Liver (tissue), 9 donors: ENCODE data around the gene ZNFX1. TPM values are rescaled to one million over a fixed set of nuclear protein-coding genes. Genes with fewer than 3 reads are reported as not detected.

Source experiments
- DNase-seq: peaks from one replicate; pipeline ENCODE4 v3.0.0-alpha.2; 2017; ENCODE audit warnings: low spot score
- H3K27ac ChIP-seq, 2 donors: one replicate each; pipeline ENCODE4 v1.7.0; 2013; ENCODE audit warnings: inconsistent platforms in 2 of 2, low read length in 2 of 2, control low read depth in 1 of 2, low read depth in 1 of 2, mild to moderate bottlenecking in 1 of 2
- H3K27me3 ChIP-seq, 4 donors: one replicate each; pipeline versions ENCODE4 v1.6.1 to v1.7.0; 2013; ENCODE audit warnings: low read length in 3 of 4, inconsistent platforms in 1 of 4, mild to moderate bottlenecking in 1 of 4, moderate library complexity in 1 of 4; ENCODE audit not compliant: control insufficient read depth in 4 of 4, insufficient read depth in 4 of 4
- H3K36me3 ChIP-seq, 4 donors: one replicate each; pipeline versions ENCODE4 v1.6.1 to v1.7.0; 2013; ENCODE audit warnings: low read length in 3 of 4, mild to moderate bottlenecking in 3 of 4, low read depth in 1 of 4, moderate library complexity in 1 of 4; ENCODE audit not compliant: control insufficient read depth in 4 of 4, insufficient read depth in 3 of 4
- H3K4me1 ChIP-seq, 4 donors: one replicate each; pipeline versions ENCODE4 v1.6.1 to v1.7.0; 2013; ENCODE audit warnings: low read length in 3 of 4, mild to moderate bottlenecking in 3 of 4, moderate library complexity in 1 of 4; ENCODE audit not compliant: control insufficient read depth in 4 of 4, insufficient read depth in 4 of 4
- H3K4me3 ChIP-seq, 3 donors: one replicate each; pipeline versions ENCODE4 v1.6.1 to v1.7.0; 2013; ENCODE audit warnings: low read length in 3 of 3, control low read depth in 1 of 3, low read depth in 1 of 3, mild to moderate bottlenecking in 1 of 3
- H3K9ac ChIP-seq, 2 donors: one replicate each; pipeline ENCODE4 v1.7.0; 2013; ENCODE audit warnings: low read length in 2 of 2, mild to moderate bottlenecking in 2 of 2, moderate library complexity in 2 of 2, control low read depth in 1 of 2, low read depth in 1 of 2
- H3K9me3 ChIP-seq, 4 donors: one replicate each; pipeline versions ENCODE4 v1.6.1 to v1.7.0; 2013; ENCODE audit warnings: low read length in 3 of 4; ENCODE audit not compliant: control insufficient read depth in 4 of 4
- EGR1 ChIP-seq, 2 donors: IDR thresholded peaks; 2 replicates each; pipeline ENCODE4 v1.6.1; 2016 to 2018; ENCODE audit warnings: antibody characterized with exemption in 2 of 2, low read depth in 2 of 2
- FOXA2 ChIP-seq: IDR thresholded peaks from 2 replicates; pipeline ENCODE4 v1.6.1; 2016; ENCODE audit warnings: antibody characterized with exemption
- GABPA ChIP-seq, 2 donors: IDR thresholded peaks in 1 of 2; conservative IDR thresholded peaks in 1 of 2; 2 replicates each; pipeline ENCODE4 v1.6.1; 2016; ENCODE audit warnings: antibody characterized with exemption in 2 of 2, mild to moderate bottlenecking in 1 of 2, moderate library complexity in 1 of 2
- HNF4A ChIP-seq, 2 donors: conservative IDR thresholded peaks; 2 replicates each; pipeline ENCODE4 v1.6.1; 2016; ENCODE audit warnings: antibody characterized with exemption in 2 of 2, mild to moderate bottlenecking in 2 of 2
- JUND ChIP-seq, 2 donors: IDR thresholded peaks; 2 replicates each; pipeline ENCODE4 v1.6.1; 2016; ENCODE audit warnings: antibody characterized with exemption in 2 of 2
- NR2F2 ChIP-seq: IDR thresholded peaks from 2 replicates; pipeline ENCODE4 v1.6.1; 2016; ENCODE audit warnings: antibody characterized with exemption
- RAD21 ChIP-seq, 2 donors: IDR thresholded peaks; 2 replicates each; pipeline ENCODE4 v1.6.1; 2016; ENCODE audit warnings: antibody characterized with exemption in 2 of 2, mild to moderate bottlenecking in 2 of 2
- RXRA ChIP-seq, 2 donors: IDR thresholded peaks; 2 replicates each; pipeline ENCODE4 v1.6.1; 2017 to 2018; ENCODE audit warnings: antibody characterized with exemption in 2 of 2, mild to moderate bottlenecking in 1 of 2
- SP1 ChIP-seq: IDR thresholded peaks from 2 replicates; pipeline ENCODE4 v1.6.1; 2018; ENCODE audit warnings: antibody characterized with exemption, mild to moderate bottlenecking
- YY1 ChIP-seq: IDR thresholded peaks from 2 replicates; pipeline ENCODE4 v1.6.1; 2016; ENCODE audit warnings: antibody characterized with exemption, mild to moderate bottlenecking
- ZBTB33 ChIP-seq: IDR thresholded peaks from 2 replicates; pipeline ENCODE4 v1.6.1; 2016; ENCODE audit warnings: antibody characterized with exemption
- WGBS: extraction: QIAGEN DNeasy Blood & Tissue Kit; methylation state at CpG from one replicate; pipeline ENCODE4 v1.1.7; 2013; 5-methylcytosine and 5-hydroxymethylcytosine counted together
- polyA plus RNA-seq, 2 donors: library from polyadenylated mRNA; stranded (reverse) in 1 of 2; unstranded in 1 of 2; fragments of 200-250 nt in 1 of 2; fragments of >200 nt in 1 of 2; fragmentation: Nextera tagmentation in 1 of 2; extraction: Ambion mirVana in 1 of 2; gene quantifications; one replicate each; pipeline versions ENCODE4 v1.2.1 to v1.2.3, GENCODE V29; 2013 to 2015
- total RNA-seq, 2 donors: library from RNA; depleted of rRNA; stranded (reverse); fragments of >200 nt; gene quantifications; one replicate each; pipeline ENCODE4 v1.2.3, GENCODE V29; 2014
- TF ChIP-seq, protein P1 (sequence below): fragments of 150-350 bp; IDR thresholded peaks from 2 replicates; pipeline ENCODE4 v1.5.1; 2017; ENCODE audit warnings: improper control_type of control experiment, low read depth, low read length; ENCODE audit not compliant: missing input control
- TF ChIP-seq, protein P2 (sequence below): IDR thresholded peaks from 2 replicates; pipeline ENCODE4 v1.6.1; 2016; ENCODE audit warnings: antibody characterized with exemption
- TF ChIP-seq, protein P3 (sequence below): IDR thresholded peaks from 2 replicates; pipeline ENCODE4 v1.6.1; 2016; ENCODE audit warnings: antibody characterized with exemption
- TF ChIP-seq, protein P4 (sequence below): IDR thresholded peaks from 2 replicates; pipeline ENCODE4 v1.6.1; 2016; ENCODE audit warnings: antibody characterized with exemption, mild to moderate bottlenecking
- donor health status: healthy.
- donor health status: healthy.
- donor health status: healthy.
- donor health status: healthy.
- donor health status: healthy.

Gene ZNFX1
- total and polyA plus RNA-seq, 4 donors: 6.9 to 16.1 (median 8.7) TPM

DNA sequence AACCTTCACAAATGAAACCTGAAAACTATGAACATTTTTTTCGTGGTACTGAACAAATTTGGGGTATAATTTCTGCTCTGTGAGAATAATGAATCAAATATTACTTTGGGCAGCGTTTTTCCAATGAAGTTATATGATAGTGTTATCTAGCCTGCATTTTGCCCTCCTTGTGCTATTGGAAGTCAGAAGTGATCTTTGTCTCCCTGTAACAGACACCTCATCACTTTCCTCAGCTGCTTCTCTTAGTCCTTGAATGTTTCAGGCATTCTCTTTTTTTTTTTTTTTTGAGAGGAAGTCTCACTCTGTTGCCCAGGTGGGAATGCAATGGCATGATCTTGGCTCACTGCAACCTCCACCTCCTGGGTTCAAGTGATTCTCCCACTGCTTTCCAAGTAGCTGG lies 48.5 kb downstream of the ZNFX1 start (continued):
- TF ChIP-seq, protein P1, sequence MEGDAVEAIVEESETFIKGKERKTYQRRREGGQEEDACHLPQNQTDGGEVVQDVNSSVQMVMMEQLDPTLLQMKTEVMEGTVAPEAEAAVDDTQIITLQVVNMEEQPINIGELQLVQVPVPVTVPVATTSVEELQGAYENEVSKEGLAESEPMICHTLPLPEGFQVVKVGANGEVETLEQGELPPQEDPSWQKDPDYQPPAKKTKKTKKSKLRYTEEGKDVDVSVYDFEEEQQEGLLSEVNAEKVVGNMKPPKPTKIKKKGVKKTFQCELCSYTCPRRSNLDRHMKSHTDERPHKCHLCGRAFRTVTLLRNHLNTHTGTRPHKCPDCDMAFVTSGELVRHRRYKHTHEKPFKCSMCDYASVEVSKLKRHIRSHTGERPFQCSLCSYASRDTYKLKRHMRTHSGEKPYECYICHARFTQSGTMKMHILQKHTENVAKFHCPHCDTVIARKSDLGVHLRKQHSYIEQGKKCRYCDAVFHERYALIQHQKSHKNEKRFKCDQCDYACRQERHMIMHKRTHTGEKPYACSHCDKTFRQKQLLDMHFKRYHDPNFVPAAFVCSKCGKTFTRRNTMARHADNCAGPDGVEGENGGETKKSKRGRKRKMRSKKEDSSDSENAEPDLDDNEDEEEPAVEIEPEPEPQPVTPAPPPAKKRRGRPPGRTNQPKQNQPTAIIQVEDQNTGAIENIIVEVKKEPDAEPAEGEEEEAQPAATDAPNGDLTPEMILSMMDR: no peak
- TF ChIP-seq JUND (IDR thresholded peaks at IDR 0.05) (no peak), EGR1 (IDR thresholded peaks at IDR 0.05; ENCODE audit: low read depth in 2 of 2) (no peak)
- TF ChIP-seq, protein P2, sequence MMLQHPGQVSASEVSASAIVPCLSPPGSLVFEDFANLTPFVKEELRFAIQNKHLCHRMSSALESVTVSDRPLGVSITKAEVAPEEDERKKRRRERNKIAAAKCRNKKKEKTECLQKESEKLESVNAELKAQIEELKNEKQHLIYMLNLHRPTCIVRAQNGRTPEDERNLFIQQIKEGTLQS: no peak

GRCh38 chr20:49228676-49229075 lies 49.2 kb downstream of the ZNFX1 start:
- Histone ChIP-seq H3K36me3 (peaks cover 32 to 72% (median 58%) of the 10 kb centered on the region in 4 donors), H3K27ac (no peak overlapping the region), H3K4me1 (no peaks in the 10 kb centered on the region), H3K27me3 (no peaks in the 10 kb centered on the region), H3K9ac (no peak overlapping the region), H3K9me3 (no peaks in the 10 kb centered on the region), H3K4me3 (no peak overlapping the region)
- DNase-seq: no peak
- WGBS: 98% methylated on average over 9 of the region's 9 CpGs
- TF ChIP-seq SP1: no peak
- TF ChIP-seq RAD21 (IDR thresholded peaks at IDR 0.05): no peak
- no peak for TF ChIP-seq ZBTB33
- TF ChIP-seq FOXA2: no peak
- no peak for TF ChIP-seq GABPA (IDR thresholded peaks at IDR 0.05 in 1 of 2, conservative IDR thresholded peaks at IDR 0.05 in 1 of 2)
- TF ChIP-seq EGR1 (IDR thresholded peaks at IDR 0.05; ENCODE audit: low read depth in 2 of 2): no peak
- no peak for TF ChIP-seq RXRA (IDR thresholded peaks at IDR 0.05)
- TF ChIP-seq, protein P3, sequence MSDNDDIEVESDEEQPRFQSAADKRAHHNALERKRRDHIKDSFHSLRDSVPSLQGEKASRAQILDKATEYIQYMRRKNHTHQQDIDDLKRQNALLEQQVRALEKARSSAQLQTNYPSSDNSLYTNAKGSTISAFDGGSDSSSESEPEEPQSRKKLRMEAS: no peak
- TF ChIP-seq JUND (IDR thresholded peaks at IDR 0.05): no peak
- TF ChIP-seq, protein P1: no peak
- TF ChIP-seq HNF4A (conservative IDR thresholded peaks at IDR 0.05): no peak
- TF ChIP-seq YY1: no peak
- no peak for TF ChIP-seq NR2F2
- TF ChIP-seq, protein P4, sequence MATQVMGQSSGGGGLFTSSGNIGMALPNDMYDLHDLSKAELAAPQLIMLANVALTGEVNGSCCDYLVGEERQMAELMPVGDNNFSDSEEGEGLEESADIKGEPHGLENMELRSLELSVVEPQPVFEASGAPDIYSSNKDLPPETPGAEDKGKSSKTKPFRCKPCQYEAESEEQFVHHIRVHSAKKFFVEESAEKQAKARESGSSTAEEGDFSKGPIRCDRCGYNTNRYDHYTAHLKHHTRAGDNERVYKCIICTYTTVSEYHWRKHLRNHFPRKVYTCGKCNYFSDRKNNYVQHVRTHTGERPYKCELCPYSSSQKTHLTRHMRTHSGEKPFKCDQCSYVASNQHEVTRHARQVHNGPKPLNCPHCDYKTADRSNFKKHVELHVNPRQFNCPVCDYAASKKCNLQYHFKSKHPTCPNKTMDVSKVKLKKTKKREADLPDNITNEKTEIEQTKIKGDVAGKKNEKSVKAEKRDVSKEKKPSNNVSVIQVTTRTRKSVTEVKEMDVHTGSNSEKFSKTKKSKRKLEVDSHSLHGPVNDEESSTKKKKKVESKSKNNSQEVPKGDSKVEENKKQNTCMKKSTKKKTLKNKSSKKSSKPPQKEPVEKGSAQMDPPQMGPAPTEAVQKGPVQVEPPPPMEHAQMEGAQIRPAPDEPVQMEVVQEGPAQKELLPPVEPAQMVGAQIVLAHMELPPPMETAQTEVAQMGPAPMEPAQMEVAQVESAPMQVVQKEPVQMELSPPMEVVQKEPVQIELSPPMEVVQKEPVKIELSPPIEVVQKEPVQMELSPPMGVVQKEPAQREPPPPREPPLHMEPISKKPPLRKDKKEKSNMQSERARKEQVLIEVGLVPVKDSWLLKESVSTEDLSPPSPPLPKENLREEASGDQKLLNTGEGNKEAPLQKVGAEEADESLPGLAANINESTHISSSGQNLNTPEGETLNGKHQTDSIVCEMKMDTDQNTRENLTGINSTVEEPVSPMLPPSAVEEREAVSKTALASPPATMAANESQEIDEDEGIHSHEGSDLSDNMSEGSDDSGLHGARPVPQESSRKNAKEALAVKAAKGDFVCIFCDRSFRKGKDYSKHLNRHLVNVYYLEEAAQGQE: no peak
